Gastroesophageal sphincter (tissue), 3 donors: ENCODE data around the gene RIPOR3.

Source experiments
- CTCF ChIP-seq, 4 experiments: fragments of 200-600 bp in 2 of 4; fragments of 450-650 bp in 2 of 4; sonication (generic) in 1 of 4; IDR thresholded peaks; one replicate each; pipeline ENCODE4 v1.5.1; 2017 to 2019; ENCODE audit warnings: antibody characterized with exemption in 4 of 4, mild to moderate bottlenecking in 2 of 4, moderate library complexity in 2 of 4
- EP300 ChIP-seq: sonication (generic); formaldehyde crosslinking; IDR thresholded peaks from one replicate; pipeline ENCODE4 v1.6.1; 2017; ENCODE audit warnings: antibody characterized with exemption, mild to moderate bottlenecking
- POLR2A ChIP-seq, 2 donors: fragments of 450-650 bp; IDR thresholded peaks; one replicate each; pipeline ENCODE4 v1.6.1; 2017; ENCODE audit warnings: antibody characterized with exemption in 2 of 2, mild to moderate bottlenecking in 2 of 2, moderate library complexity in 1 of 2
- POLR2AphosphoS5 ChIP-seq: sonication (generic); formaldehyde crosslinking; IDR thresholded peaks from one replicate; pipeline ENCODE4 v1.6.1; 2017; ENCODE audit warnings: antibody characterized with exemption

DNA sequence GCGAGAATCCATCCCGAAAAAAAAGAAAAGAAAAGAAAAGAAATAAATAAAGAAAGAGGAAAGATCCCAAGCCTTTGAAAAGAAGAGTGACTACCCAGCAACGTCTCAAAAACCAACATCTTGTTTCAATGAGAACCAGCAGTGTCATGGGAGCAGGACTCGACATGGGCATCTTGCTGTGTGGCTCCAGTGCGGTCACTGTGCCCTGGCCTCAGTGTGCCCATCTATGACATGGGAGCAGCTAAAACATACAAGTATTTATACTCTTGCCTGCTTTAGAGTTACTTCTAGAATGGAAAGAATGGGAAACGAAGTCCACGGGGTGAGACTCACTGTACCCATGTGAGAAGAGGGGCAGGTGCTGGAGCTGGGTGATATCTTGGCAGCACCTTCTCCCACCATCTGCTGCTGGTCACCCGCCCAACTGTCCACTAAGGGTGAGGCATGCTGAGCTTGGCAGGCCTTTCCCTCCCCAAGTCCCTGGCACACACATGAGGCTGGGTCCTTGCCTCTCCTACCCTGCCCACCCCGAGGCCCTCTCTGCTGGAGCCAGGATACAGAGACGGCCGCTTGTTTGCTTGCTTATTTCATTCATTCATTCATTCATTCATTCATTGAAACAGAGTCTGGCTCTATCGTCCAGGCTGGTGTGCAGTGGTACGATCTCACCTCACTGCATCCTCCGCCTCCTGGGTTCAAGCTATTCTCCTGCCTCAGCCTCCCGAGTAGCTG, 77.7 kb downstream of the RIPOR3 start:
- no peak for TF ChIP-seq CTCF (IDR thresholded peaks at IDR 0.05)
- TF ChIP-seq POLR2AphosphoS5, result no peak
- no peak for TF ChIP-seq EP300
- no peak for TF ChIP-seq POLR2A (IDR thresholded peaks at IDR 0.05)
